NCI-H524 treated with DMSO at 0.1 percent for 48 hours (cell line): Measurements from ENCODE around the gene ITPR1.
"Not testable (repeated sequence)": the region's sequence is repeated elsewhere in the genome, so short reads cannot be mapped to it uniquely, and the experiment has no call there.

ENCODE experiments used
- DNase-seq: peaks from one replicate; lab custom pipeline; 2025; lab: John Stamatoyannopoulos, UW

Gene ITPR1

DNA sequence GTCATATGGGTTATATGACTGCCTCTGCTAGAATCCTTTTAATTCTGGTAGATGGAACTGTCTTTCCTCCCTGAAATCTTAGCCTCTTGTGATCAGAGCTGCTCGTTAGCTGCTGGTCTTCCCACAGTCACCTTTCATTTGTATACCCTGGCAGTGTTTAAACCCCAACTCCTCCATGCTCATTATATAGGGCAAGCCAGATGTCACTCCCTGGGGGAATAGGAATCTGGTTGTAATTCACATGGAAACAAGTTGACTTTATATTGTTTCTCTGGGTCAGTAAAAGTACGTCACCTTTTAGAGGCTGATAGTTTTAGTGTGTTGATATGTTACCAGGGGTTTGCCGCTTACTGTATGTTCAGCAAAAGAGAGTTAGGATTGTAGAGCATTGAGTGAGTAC lies 103.5 kb downstream of the ITPR1 start:
- no peak for DNase-seq

DNA sequence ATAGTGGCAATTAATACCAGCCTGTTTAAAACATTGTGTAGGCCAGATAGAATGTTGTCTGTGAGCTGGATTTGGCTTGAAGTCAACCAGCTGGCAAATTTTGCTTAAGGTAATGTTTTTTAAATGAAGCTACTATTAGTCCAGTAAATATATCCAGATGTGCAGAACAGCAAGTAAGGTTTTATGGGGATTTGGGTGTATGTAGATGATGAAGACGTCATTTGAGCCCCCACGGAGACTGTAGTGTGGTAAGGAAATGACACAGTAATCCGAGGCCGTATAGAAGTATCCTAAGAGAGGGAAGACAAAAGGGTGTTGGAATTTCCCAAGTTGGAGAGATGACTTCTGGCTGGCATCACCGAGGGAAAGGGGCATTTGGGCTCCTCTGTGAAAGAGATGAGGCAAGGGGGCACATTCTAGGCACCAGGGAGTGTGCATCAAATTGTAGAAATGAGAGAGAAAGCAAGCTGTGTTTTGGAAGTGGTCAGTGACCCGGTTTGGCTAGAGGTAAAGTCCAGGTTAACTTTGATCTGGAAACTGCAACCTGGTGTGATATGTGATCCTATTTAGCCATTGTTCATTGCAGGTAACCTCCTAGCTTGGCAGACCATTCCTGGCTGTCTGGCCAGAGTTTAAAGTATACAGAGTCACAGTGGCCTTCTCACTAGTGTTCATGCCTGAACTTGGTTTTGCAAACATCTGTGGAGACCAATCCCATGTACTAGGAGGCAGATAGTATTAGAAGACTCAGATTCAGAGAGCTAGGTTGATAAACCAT lies 104.2 kb downstream of the ITPR1 start:
- no peak for DNase-seq

DNA sequence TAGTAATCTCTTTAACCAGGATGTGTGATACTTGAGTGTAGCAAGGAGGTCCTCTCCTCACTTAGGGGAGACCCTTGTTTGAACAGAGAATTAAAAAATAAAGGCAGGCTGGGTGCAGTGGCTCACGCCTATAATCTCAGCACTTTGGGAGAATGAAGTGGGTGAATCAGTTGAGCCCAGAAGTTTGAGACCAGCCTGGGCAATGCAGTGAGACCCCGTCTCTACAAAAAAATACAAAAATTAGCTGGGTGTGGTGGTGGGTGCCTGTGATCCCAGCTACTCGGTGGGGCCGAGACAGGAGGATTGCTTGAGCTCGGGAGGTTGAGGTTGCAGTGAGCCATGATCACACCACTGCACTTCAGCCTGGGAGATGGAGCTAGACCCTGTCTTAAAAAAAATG lies 105.1 kb downstream of the ITPR1 start:
- not testable (repeated sequence) for DNase-seq

DNA sequence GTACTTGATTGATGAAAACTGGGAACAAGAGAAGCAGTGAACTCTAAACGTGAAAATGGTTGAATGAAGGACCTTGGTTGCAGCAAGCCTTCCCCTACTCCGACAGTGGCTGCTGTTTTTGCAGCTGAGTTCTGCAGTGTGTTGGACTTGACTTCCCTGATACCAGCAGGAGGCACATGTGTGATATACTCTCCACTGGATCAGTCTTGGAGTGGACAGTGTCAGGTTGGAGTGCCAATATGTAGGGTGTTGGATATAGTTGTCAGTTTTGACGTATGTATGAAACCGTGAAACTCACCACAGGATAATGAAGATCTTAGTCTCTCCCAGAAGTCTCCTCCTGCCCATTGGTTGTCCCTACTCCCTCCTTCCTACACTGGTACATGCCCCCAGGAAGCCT lies 106.5 kb downstream of the ITPR1 start:
- DNase-seq = no peak

DNA sequence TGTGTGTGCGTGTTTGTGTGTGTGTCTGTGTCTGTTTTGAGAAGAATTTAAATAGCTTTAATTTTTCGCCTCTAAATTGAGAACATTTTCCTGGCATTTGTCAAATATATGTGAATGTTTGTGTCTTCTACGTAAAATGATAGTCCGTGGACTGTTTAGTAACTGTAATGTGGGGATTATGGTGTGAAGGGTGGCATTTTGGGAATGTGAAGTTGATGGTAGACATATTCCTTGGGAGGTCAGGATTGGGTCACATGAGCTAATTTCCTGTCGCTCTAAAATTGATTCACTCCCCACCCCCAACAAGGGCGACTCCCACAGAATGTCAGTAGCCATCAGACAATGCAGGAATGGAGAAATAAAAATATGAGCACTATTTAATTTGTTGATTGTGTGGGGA lies 107.3 kb downstream of the ITPR1 start:
- DNase-seq = no peak

DNA sequence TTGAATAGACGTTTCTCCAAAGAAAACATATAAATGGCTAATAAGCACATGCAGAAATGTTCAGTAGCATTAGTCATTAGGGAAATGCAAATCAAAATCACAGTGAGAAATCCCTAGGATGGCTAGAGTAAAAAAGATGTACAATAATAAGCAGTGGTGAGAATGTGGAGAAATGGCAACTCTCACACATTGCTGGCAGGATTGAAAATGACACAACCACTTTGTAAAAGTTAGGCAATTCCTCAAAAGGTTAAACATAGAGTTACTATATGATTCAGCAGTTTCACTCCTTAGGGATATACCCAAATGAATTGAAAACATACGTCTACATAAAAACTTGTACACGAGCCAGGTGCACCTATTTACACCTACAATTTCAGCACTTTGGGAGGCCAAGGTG lies 108.7 kb downstream of the ITPR1 start:
- no peak for DNase-seq

DNA sequence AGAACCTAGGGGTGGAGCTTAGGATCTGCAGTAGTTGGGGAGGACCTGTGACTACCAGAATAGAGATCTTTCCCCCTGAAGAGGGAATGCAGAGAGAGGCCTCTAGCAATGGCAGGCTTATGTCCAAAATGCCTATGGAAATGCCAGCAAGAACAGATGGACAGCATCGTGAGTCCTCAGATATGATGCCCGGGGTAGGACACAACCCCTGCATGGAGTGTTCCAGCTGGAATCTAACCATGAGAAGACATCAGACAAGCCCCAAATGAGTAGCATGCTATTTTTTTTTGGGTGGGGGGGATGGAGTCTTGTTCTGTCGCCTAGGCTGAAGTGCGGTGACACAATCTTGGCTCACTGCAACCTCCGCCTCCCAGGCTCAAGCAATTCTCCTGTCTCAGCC lies 111.5 kb downstream of the ITPR1 start:
- no peak for DNase-seq

DNA sequence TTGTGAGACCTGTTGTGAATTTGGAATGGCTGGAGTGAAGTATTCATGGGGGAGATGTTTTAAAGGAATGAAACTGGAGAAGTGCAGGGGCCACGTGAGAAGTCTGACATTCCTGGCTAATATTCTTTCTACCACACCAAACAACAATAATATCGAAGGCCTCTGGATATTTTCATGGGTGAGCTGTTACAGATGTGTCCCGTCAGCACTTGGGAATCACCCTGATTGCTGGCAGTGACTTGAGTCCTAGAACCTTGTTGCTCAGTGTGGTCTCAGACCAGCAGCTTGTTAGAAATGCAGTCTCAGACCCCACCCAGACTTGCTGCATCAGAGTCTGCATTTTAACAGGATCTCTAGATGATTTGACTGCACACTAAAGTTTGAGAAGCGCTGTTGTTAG lies 113.8 kb downstream of the ITPR1 start:
- no peak for DNase-seq

DNA sequence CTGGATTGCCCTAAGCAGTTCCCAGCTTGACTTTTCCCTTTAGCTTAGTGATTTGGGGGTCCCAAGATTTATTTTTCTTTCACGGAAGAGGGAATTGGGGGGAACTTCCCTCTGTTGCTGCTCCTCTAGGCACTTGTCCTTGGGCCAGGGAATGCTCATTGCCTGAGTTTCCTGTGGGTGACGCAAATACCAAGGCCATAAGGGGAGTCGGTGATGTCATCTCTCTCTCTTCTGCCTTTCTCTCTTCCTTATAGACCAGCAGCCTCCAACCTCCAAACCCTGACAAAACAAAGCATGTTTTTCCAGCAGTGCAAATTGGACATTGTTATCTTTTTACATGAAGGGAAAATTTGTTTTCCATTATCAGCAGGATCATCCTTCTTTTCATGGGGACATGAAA lies 120.2 kb downstream of the ITPR1 start:
- DNase-seq = no peak

DNA sequence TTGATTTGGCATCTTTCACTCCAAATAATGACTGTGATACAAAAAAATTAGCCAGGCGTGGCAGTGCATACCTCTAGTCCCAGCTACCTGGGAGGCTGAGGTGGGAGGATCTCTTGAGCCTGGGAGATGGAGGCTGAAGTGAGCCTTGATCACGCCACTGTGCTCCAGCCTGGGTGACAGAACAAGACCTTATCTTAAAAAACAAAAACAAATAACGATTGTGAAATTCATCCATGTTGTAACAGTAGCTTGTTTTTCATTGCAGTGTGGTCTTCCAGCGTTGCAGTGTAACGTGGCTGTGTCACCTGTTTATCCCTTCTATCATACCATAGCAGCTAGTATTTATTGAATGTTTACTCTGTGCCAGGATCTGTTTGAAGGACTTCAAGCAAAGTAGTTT lies 120.9 kb downstream of the ITPR1 start:
- DNase-seq = no peak

DNA sequence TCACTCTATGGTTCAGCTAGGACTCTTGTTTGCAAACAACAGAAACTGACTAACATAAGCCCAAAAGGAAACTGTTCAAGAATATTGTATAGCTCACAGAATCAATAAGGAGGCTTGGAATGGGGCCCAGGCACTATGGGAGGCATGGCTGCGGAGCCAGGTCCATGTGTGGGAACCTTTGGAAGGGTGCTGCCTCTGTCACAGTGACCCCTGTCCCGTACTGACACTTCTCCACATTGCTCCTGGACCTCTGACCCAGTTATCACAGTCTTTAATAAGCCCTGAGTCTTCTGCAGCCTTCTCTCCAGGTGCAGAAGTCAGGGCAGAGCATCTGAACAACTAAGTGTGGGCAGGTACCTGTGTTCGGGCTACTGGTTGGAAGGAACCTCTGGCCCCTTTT lies 121.8 kb downstream of the ITPR1 start:
- no peak for DNase-seq

DNA sequence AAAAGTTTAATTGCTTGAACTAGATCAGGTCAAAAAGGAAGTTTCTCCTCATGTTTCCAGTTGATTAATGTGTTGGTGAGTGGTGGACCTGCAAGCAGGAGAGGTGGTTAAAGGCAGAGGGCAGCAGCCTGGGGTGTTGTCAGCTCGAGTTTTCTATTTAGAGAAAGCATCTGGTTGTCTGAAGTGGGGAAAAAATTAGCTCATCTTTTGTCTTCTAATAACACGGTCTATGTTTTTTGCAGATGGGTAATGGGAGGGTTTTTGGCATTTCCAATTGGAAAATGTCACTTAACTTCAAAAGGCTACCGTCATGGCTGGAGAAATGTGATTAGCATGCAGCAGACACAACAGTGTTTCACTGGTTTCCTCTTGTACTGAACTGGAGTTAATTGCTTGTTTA lies 122.6 kb downstream of the ITPR1 start:
- no peak for DNase-seq

DNA sequence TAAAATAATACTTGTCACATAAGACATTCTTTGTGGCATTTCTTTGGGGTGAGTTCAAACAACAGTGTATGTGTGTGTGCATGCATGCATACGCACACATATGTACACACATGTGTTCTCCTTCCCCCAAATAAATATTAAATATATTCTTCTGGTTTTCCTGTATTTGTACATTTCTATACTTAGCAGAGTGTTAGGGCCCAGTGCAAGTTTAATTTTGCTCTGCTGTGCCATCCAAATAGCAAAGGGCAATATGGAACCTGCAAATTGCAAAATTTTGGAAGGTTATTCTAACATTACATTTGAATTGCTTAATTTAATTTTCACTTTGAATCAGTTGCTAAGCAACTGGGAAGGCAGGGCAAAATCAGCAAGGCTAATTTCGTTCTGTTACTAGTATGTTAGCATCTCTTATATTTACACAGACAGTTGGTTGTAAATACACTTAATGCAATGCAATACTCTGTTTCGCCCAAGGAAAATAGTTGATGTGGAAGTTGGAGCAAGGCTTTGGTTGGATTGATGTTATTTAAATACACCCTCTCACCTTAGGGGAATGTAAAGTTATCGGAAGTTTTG lies 130.4 kb downstream of the ITPR1 start:
- no peak for DNase-seq

DNA sequence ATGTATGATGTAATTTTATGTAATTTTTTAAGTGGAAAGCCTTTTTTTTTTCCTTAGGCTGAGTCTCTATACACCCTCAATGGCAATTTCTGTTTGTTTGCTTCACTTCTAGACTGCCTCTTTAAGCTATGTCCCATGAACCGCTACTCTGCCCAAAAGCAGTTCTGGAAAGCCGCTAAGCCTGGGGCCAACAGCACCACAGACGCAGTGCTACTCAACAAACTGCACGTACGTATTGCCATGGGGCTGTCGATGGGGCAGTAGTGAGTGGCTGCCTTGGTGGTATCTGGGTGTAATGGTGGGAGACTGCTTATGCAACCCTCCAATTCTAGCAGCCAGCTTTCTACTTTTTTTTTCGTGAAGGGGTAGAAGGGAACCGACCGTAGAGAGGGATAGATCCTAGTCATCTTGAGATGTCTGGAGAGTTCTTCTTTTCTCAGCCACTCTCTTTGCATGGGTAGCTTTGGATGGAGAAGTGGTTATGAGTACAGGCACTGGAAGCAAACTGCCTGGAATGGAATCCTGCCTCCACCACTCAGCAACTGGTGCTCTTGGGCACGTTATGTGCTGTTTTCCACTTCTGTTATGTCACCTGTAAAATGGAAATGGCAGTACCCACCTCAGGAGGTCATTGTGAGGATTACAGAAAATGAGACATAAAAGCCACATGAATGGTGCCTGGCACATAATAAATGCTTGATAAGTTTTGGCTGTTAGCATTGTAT lies 134.7 kb downstream of the ITPR1 start:
- DNase-seq = no peak

DNA sequence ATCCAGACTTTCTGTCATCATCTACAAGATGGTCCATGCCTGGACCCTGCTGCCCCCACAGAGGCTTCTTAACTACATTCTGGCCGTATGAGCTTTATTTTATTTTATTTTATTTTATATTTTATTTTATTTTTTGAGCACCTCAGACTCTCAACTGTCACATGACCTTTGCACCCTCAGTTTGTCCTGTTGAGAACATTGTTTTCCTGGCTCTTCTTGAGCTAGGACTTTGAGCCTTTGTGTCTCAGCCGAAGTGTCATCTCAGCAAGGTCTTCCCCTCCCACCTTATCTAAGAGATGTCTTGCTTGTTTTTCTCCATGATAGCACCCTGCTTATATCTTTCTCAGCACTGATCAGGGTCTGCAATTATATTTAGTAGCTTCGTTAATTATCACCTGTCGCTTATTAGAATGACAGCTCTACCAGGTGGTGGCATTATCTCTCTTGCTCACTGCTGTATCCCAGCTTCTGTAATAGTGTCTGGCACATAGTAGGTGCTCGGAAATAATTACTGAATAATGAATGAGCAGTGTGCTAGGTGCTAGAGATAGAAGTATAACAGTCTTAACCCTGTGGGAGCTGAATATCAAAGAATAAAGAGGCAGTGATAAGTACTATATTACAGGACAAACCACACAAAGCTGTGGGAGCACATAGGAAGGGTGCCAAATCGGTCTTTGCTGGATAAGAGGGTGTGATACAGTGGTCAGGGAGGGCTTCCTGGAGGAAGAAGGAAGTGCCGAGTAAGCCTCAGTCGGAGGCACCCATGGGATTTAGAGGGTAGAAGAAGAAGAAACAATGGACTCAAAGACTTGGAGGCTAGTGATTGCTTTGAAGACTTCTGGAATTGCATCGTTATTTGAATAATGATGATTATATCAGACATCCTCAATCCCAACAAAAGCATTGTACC lies 136.2 kb downstream of the ITPR1 start:
- no peak for DNase-seq

DNA sequence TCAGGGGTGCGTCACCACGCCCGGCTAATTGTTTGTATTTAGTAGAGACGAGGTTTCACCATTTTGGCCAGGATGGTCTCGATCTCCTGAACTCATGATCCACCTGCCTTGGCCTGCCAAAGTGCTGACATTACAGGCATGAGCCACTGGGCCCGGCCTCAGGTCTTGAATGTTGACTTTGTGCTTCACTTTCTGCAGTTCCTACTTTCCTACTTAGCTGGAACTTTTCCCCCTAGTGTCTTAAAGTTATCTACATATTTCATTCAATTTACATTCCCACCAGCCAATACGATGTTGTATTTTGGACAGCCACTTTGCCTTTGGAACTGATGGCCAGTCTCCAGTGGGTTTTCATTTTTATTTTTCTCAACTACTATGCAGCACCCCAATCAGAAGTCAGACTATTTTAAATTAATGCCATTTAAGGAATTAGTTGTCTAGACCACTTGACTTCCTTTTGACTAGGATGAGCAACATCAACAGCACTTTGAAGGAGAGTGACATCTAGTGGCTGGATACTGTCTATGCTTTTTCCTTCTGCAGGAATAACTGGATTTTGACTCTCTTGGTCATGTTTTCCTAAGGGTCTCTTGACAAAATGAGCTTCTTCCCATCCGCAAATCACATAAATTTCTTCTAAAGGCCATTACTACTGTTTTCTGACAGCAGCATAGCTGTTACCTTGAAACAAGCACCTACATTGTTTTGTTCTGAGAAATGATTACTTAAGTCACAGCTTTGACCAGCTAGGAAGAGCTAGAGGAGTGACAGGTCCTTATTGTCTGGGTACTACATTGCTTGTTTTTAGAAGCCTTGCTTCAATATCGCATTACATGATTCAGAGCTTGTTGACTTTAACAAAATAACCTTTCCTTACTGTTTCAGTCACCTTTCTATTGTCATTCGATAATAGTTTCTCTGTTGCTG lies 140.2 kb downstream of the ITPR1 start:
- peak; percentile 29 for DNase-seq

DNA sequence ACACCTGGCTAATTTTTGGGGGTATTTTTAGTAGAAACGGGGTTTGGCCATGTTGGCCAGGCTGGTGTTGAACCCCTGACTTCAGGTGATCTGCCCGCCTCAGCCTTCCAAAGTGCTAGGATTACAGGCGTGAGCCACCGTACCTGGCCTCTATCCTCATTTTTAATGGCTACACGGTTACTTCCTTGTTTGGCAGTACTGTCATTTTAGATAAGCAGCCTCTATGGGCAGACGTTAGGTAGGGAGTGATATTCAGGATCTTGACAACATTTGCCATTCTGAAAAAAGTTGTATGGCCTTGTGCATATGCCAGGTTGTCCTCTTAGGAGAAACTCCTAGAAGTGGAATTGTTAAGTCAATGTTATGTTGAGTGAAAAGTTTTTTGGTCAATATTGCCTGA lies 141.7 kb downstream of the ITPR1 start:
- DNase-seq = no peak

DNA sequence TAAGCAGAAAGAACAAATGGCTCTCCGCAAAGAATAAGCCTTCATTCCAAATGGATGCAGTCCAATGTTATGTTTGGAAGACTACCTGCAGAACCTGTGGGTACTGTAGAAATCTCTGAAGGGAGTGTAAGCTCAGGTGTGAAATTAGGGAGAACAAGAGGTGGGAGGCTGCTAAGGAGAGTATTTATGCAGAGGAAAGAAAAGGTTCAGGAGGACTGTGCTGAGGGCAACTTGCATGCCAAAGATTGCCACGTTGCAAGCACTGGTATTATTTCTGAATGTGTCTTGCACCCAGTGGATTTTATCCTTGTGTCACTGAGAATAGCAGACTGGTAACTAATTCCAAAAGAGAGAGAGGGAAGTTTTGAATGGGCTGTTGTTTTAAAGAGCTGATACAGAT lies 144.1 kb downstream of the ITPR1 start:
- no peak for DNase-seq

DNA sequence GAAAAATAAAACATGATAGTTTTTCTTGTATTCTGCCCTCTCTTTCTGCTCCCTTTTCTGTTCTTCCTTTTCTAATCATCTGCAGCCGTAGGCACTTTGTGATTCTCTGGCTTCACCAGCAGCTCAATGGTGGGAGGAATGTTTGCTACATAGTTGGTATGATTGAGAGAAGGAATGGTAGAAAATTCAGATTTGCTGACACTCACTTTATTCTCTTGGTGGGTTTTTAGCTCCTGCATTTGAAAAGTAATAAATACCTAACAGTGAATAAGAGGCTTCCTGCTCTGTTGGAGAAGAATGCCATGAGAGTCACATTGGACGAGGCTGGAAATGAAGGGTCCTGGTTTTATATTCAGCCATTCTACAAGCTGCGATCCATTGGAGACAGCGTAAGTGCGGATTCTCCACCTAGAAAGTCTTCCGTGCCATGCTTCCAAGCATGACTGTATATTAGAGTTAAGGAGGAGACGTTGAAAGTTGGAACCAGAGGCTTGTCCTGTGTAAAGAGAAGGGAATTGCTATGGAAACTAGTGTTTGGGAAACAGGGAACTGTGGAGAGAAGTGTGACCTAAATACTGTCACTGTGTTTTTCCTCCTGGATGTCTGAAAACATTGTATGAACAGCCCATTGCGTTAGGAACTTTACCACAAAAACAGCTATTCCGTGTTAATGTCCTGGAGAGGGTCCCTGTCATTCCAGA lies 148.9 kb downstream of the ITPR1 start:
- no peak for DNase-seq

DNA sequence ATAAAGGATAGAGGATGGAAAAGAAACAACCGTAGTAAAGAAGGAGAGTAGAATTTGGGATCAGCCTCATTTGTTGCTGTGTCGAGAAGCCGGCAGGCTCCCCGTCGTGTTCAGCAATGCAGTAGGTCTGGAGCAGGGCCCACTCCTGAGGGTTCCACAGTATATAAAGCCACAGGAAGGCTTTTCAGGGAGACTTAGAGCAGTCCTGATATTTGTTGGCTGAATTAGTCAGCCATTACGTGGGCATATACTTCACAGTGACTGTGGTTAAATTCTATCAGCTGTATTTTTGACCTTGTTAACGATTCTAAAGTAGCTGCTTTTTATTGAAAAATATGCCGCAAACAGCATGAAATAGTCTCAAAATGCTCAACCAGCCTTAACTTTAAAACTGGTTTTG lies 149.5 kb downstream of the ITPR1 start:
- no peak for DNase-seq
